ENCODE data around the gene S100PBP. TPM values are rescaled to one million over a fixed set of nuclear protein-coding genes. Genes with fewer than 3 reads are reported as not detected.
"Not testable (repeated sequence)": the region's sequence is repeated elsewhere in the genome, so short reads cannot be mapped to it uniquely, and the experiment has no call there.

Gene S100PBP
- total RNA-seq, 2 experiments from 2014 or later = 34.8 to 35.6 TPM

- CTCF ChIA-PET = interaction anchor here (0.5 to 1.0 kb wide), 2 partner anchors 8 to 436 kb away, joined by 4 read pairs; no protein-coding TSS in a partner anchor
These were observed 36.7 kb upstream of the S100PBP start for GRCh38 chr1:32780628-32781234.

GRCh38 chr1:32782086-32782485, 35.4 kb upstream of the S100PBP start:
- CTCF ChIA-PET = interaction anchor here (0.9 to 2.1 kb wide), 2 partner anchors 9 to 69 kb away, joined by 3 to 9 read pairs; no protein-coding TSS in a partner anchor
- POLR2A ChIA-PET = interaction anchor here (0.6 kb wide), 1 partner anchor 21 kb away, joined by 3 read pairs; no protein-coding TSS in a partner anchor

More at GRCh38 chr1:32780628-32781234, 36.7 kb upstream of the S100PBP start:
- POLR2A ChIA-PET = interaction anchor here (0.7 kb wide), 1 partner anchor 130 kb away, joined by 3 read pairs; the partner anchor contains the start of gene RBBP4

- ChIA-PET CTCF (interaction anchor here (2.1 kb wide), 1 partner anchor 11 kb away, joined by 9 read pairs; no protein-coding TSS in a partner anchor), POLR2A (no interaction called here)
These were observed 33.6 kb upstream of the S100PBP start for GRCh38 chr1:32783851-32784250.

DNA sequence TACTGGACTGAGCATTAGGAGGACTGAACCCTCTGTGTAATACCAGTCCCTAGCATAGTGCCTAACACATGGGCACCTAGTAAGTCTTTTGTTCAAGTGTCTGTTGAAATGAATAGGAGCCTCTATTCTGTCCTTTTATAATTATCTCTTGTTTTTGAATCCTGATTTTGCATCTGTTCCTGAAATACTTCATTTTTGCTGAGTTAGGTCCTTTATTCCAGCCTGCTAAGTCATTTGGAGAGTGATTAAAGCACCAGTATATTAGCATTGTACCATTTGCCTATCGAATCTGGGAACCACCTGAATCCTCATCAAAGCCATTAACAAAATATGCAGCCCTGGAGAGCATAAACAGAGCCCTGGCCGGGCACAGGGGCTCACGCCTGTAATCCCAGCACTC, 32.6 kb upstream of the S100PBP start:
- ChIA-PET POLR2A (no interaction called here), CTCF (no interaction called here)

DNA sequence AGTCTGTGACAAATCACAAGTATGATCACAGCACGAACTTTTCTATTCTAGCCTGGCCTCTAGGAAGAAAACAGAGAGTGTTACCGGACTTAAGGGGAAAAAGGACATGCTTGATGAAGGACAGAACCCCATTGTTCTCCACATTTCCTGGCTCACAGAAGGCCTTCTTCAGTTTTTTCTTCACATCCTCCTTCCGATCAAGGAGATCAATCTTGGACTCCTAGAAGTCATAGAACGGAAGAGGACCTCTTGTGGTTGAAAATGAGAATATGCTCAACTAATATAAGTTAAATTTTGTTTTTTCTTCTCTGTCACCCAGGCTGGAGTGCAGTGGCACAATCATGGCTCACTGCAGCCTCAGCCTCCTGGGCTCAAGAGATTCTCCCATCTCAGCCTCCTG, 30.6 kb upstream of the S100PBP start:
- ChIA-PET CTCF (interaction anchor here (0.9 kb wide), 1 partner anchor 13 kb away, joined by 6 read pairs; no protein-coding TSS in a partner anchor), POLR2A (no interaction called here)

GRCh38 chr1:32789356-32789755, 28.1 kb upstream of the S100PBP start:
- POLR2A ChIA-PET = not testable (repeated sequence)
- CTCF ChIA-PET = interaction anchor here (0.9 to 1.4 kb wide), 2 partner anchors 28 to 77 kb away, joined by 3 to 8 read pairs; partner anchors contain the start of genes S100PBP and YARS1

GRCh38 chr1:32791881-32792280, 25.6 kb upstream of the S100PBP start:
- ChIA-PET POLR2A (no interaction called here), CTCF (interaction anchor here (0.6 to 4.4 kb wide), 2 partner anchors 19 to 52 kb away, joined by 4 to 10 read pairs; no protein-coding TSS in a partner anchor)

DNA sequence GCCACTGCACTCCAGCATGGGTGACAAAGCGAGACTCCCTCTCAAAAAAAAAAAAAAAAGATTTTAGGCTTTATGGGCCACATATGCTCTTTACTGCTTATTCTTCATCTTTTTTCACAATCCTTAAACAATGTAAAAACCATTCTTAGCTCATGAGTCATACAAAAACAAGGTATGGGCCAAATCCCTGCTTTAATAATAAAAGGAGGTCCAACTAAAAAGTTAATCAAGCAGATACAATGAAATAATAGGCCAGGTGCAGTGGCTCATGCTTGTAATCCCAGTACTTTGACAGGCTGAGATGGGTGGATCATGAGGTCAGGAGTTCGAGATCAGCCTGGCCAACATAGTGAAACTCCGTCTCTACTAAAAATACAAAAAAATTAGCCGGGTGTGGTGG, 21.7 kb upstream of the S100PBP start:
- CTCF ChIA-PET = interaction anchor here (0.7 kb wide), 1 partner anchor 1491 kb away, joined by 3 read pairs; no protein-coding TSS in a partner anchor
- POLR2A ChIA-PET = not testable (repeated sequence)

DNA sequence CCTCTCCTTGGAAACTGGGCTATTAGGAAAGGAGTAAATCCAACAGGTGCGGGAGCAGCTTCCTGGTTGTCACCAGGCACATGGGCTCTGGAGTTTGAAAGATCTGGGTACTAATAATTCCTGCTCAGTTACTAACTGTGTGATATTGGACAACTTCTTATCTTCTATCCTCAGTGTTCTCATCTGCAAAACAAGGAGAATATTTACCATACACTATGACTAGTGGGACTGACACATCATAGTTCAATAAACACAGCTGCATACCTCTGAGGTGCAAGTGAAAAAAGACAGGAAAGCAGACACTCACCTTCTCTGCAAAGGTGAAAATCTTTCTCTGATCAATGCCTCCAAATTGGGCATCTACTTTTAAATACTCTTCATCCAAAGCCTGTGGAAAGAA, 20.0 kb upstream of the S100PBP start:
- ChIA-PET CTCF (interaction anchor here (1.1 kb wide), 1 partner anchor 25 kb away, joined by 4 read pairs; no protein-coding TSS in a partner anchor), POLR2A (no interaction called here)

GRCh38 chr1:32798191-32798590, 19.3 kb upstream of the S100PBP start:
- POLR2A ChIA-PET = interaction anchor here (0.6 kb wide), 1 partner anchor 11 kb away, joined by 3 read pairs; no protein-coding TSS in a partner anchor
- CTCF ChIA-PET = interaction anchor here (1.1 to 2.2 kb wide), 2 partner anchors 21 to 25 kb away, joined by 4 to 5 read pairs; no protein-coding TSS in a partner anchor

DNA sequence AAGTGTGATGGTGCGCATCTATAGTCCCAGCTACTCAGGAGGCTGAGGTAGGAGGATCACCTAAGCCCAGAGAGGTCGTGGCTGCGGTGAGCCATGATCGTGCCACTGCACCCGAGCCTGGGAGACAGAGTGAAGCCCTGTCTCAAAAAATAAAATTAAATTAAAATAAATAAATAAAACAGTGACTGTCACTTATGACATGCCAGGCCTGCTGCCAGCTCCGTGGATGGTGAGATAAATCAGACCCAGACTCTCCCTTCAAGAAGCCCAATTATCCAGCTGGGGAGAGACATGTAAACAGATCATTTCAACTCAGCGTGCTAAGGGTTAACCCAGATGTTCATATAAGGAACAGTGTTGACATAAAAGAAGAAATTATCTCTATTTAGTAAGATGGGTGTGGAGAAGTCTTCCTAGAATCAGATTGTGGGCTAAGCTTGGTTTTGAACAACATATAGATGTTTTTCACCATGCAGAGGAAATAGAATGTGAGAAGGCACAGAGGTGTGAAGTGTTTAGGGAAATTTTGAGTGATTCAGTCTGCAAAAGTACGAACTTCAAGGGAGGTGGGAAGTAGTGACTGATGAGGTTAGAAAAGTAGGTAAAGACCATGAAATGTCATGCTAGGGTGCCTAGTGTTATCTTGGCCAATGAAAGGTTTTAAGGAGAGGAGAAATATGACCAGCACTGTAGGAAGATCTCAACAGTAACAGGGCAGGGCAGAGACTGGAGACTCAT, 18.6 kb upstream of the S100PBP start:
- CTCF ChIA-PET = interaction anchor here (0.6 to 2.2 kb wide), 3 partner anchors 20 to 713 kb away, joined by 3 to 5 read pairs (median 3); no protein-coding TSS in a partner anchor
- POLR2A ChIA-PET = no interaction called here

DNA sequence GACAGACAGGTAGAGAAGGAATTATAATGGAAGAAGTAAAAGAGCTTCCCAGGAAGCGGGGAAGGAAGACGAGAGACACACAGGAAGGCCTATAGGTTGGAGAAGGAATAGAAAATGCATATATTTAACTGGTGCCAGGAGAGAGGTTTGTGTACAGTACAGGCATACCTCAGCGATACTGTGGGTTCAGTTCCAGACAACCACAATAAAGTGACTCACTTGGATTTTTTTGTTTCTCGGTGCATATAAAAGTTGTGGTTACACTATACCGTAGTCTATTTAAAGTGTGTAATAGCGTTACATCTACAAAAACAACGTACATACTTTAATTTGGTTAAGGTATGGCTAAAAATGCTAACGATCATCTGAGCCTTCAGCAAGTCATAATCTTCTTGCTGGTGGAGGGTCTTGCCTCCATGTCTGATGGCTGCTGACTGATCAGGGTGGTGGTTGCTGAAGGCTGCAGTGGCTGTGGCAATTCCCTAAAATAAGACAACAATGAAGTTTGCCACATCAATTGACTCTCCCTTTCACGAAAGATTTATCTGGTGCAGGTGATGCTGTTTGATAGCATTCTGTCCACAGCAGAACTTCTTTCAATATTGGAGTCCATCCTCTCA, 16.2 kb upstream of the S100PBP start:
- ChIA-PET POLR2A (no interaction called here), CTCF (interaction anchor here (1.3 kb wide), 1 partner anchor 89 kb away, joined by 5 read pairs; no protein-coding TSS in a partner anchor)

GRCh38 chr1:32804460-32804859, 13.0 kb upstream of the S100PBP start:
- CTCF ChIA-PET, POLR2A ChIA-PET: not testable (repeated sequence)

DNA sequence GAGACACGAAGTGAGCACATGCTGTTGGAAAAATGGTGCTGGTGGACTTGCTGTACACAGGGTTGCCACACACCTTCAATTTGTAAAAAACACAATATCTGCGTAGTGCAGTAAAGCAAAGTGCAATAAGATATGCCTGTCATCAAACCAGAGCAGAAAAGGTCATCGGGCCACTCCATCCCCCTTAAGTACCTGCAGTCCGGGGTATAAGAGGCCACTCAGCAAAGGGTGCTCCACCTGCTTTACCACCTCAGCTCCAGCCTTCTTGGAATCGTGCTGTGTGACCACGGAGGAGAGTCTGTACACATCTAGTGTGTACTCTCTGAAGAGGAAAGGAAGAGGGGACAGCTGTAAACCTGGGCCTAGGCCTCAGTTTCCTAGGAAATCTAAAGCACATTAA, 11.2 kb upstream of the S100PBP start:
- CTCF ChIA-PET = no interaction called here

DNA sequence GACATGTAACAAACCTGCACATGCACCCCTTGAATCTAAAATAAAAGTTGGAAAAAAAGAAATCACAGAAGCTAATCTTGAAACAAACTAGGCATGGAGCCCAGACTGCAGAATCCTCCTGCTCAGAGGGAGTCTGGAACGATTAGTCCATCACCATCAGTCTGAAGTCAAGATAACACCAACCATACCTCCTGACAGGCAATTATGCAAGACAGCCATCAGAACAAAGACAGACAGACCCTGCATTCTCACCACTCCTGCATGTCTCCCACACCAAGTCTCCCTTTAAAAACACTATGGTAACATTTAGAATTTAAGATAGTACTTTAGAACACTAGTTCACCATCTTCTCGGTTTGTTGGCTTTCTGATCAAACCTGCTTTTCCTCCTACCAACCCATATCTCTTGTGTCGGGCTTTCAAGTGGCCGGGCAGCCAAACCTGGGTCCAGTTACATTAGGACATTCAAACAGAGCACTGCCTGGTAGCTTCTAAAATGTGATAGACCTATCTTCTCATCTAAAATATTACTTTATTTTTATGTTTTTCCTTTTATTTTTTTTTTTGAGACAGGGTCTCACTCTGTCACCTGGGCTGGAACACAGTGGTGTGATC, 10.4 kb upstream of the S100PBP start:
- CTCF ChIA-PET = interaction anchor here (0.6 kb wide), 1 partner anchor 287 kb away, joined by 3 read pairs; no protein-coding TSS in a partner anchor
- POLR2A ChIA-PET = no interaction called here

More for the DNA sequence above, 11.2 kb upstream of the S100PBP start:
- POLR2A ChIA-PET = interaction anchor here (0.6 kb wide), 1 partner anchor 153 kb away, joined by 4 read pairs; no protein-coding TSS in a partner anchor

- ChIA-PET CTCF (no interaction called here), POLR2A (interaction anchor here (0.6 kb wide), 1 partner anchor 145 kb away, joined by 4 read pairs; no protein-coding TSS in a partner anchor)
These were observed 8.9 kb upstream of the S100PBP start for GRCh38 chr1:32808580-32808979.

GRCh38 chr1:32810358-32810757, 7.1 kb upstream of the S100PBP start:
- ChIA-PET POLR2A (no interaction called here), CTCF (no interaction called here)

GRCh38 chr1:32811265-32811664, 6.2 kb upstream of the S100PBP start:
- ChIA-PET POLR2A (no interaction called here), CTCF (interaction anchor here (1.4 kb wide), 1 partner anchor 99 kb away, joined by 4 read pairs; no protein-coding TSS in a partner anchor)

- CTCF ChIA-PET = interaction anchor here (1.4 kb wide), 1 partner anchor 100 kb away, joined by 4 read pairs; no protein-coding TSS in a partner anchor
- POLR2A ChIA-PET = no interaction called here
These were observed 5.5 kb upstream of the S100PBP start for GRCh38 chr1:32811917-32812316.

All from activated CD8-positive, alpha-beta memory T cell treated with anti-CD3 and anti-CD28 coated beads for 36 hours (primary cell).